MCF 10A (cell line): ENCODE results near the gene CELF4. TPM values are rescaled to one million over a fixed set of nuclear protein-coding genes. Genes with fewer than 3 reads are reported as not detected.

Experiments
- BruUV-seq: library from RNA; stranded (reverse); fragments of 400-500 nt; replicated peaks from 2 replicates; lab custom pipeline; 2021; lab: Mats Ljungman, UMichigan
- CTCF ChIA-PET: fragments of 300-600 bp; sonication (Branson Sonifier 250); formaldehyde crosslinking; extraction: SDS; loops from one replicate; lab custom pipeline; 2021; ENCODE audit warnings: antibody characterized with exemption, inconsistent platforms; lab: Yijun Ruan, JAX
- POLR2A ChIA-PET: fragments of 300-600, 350-650 bp; sonication (Branson Sonifier 250); formaldehyde crosslinking; extraction: SDS; loops from one replicate; lab custom pipeline; 2020; ENCODE audit warnings: antibody characterized with exemption, inconsistent platforms; lab: Yijun Ruan, JAX
- DNase-seq: peaks from one replicate; pipeline ENCODE4 v3.0.0-alpha.2; 2018; ENCODE audit not compliant: unreplicated experiment
- H3K27ac Mint-ChIP-seq: one replicate; pipeline ENCODE4 v1.8.0; 2022; ENCODE audit warnings: mild to moderate bottlenecking, low read depth, mixed read lengths; ENCODE audit not compliant: unreplicated experiment
- H3K27me3 Mint-ChIP-seq: one replicate; pipeline ENCODE4 v1.8.0; 2022; ENCODE audit warnings: mixed read lengths; ENCODE audit not compliant: insufficient read depth, unreplicated experiment
- H3K36me3 Mint-ChIP-seq: one replicate; pipeline ENCODE4 v1.8.0; 2022; ENCODE audit warnings: mild to moderate bottlenecking, moderate library complexity, mixed read lengths; ENCODE audit not compliant: insufficient read depth, unreplicated experiment
- H3K4me1 Mint-ChIP-seq: one replicate; pipeline ENCODE4 v1.8.0; 2022; ENCODE audit warnings: mixed read lengths; ENCODE audit not compliant: insufficient read depth, unreplicated experiment
- H3K4me3 Mint-ChIP-seq: one replicate; pipeline ENCODE4 v1.8.0; 2022; ENCODE audit warnings: mild to moderate bottlenecking, moderate library complexity, mixed read lengths; ENCODE audit not compliant: unreplicated experiment
- H3K9me3 Mint-ChIP-seq: one replicate; pipeline ENCODE4 v1.8.0; 2022; ENCODE audit warnings: mixed read lengths; ENCODE audit not compliant: unreplicated experiment
- intact Hi-C: fragments of 100-400 bp; cut with micrococcal nuclease; formaldehyde crosslinking; loops from 2 replicates; pipeline ENCODE4 v1.14.1; 2022
- total RNA-seq: library from RNA; stranded (reverse); gene quantifications from 2 replicates; pipeline ENCODE4 v1.2.3, GENCODE V29; 2022
- TF ChIP-seq, protein P1 (sequence below): fragments of 200-600 bp; IDR thresholded peaks from one replicate; pipeline ENCODE4 v1.8.0; 2022; ENCODE audit warnings: antibody characterized with exemption, mild to moderate bottlenecking; ENCODE audit not compliant: unreplicated experiment

The CELF4 gene
- total RNA-seq, 1 experiment from 2014 or later, result not detected

- no peak for DNase-seq
- Mint-ChIP-seq H3K27me3 (peaks cover 64% of the 10 kb centered on the region), H3K36me3 (no peaks in the 10 kb centered on the region), H3K27ac (no peak overlapping the region), H3K4me3 (no peak overlapping the region), H3K4me1 (peaks cover 3% of the 10 kb centered on the region), H3K9me3 (no peaks in the 10 kb centered on the region)
- intact Hi-C loops, result no loop called here
- CTCF ChIA-PET, result interaction anchor here (0.7 to 1.2 kb wide), 2 partner anchors 21 to 1791 kb away, joined by 3 to 4 read pairs; no protein-coding TSS in a partner anchor
- POLR2A ChIA-PET, result no interaction called here
- TF ChIP-seq, protein P1, sequence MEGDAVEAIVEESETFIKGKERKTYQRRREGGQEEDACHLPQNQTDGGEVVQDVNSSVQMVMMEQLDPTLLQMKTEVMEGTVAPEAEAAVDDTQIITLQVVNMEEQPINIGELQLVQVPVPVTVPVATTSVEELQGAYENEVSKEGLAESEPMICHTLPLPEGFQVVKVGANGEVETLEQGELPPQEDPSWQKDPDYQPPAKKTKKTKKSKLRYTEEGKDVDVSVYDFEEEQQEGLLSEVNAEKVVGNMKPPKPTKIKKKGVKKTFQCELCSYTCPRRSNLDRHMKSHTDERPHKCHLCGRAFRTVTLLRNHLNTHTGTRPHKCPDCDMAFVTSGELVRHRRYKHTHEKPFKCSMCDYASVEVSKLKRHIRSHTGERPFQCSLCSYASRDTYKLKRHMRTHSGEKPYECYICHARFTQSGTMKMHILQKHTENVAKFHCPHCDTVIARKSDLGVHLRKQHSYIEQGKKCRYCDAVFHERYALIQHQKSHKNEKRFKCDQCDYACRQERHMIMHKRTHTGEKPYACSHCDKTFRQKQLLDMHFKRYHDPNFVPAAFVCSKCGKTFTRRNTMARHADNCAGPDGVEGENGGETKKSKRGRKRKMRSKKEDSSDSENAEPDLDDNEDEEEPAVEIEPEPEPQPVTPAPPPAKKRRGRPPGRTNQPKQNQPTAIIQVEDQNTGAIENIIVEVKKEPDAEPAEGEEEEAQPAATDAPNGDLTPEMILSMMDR, result no peak
- BruUV-seq, result no TSS peak
Observed at GRCh38 chr18:37560003-37560402, 5.6 kb downstream of the CELF4 start.

DNA sequence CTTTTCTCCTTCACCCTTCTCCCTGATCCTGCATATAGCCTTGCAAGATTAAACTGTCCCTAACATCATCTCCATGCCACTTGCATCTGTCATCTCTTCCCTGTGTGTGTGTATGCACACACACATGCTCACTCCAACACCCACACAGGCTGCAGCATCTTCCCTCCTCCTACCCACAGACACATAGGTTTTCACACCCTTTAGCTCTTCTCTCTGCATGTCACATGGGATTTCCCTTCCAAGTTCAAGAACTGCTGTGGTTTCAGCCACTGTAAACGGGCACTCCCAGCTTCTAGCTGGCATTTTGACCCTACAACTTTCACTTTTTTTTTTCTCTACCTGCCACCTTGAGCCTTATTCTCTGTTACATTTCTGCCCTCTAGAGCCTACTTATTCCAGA lies 6.4 kb downstream of the CELF4 start:
- Mint-ChIP-seq H3K9me3 (no peaks in the 10 kb centered on the region), H3K27ac (no peak overlapping the region), H3K36me3 (no peaks in the 10 kb centered on the region), H3K27me3 (peaks cover 55% of the 10 kb centered on the region), H3K4me1 (no peaks in the 10 kb centered on the region), H3K4me3 (no peak overlapping the region)
- POLR2A ChIA-PET, result interaction anchor here (0.6 kb wide), 1 partner anchor 22 kb away, joined by 4 read pairs; no protein-coding TSS in a partner anchor
- BruUV-seq, result no TSS peak
- DNase-seq, result no peak
- intact Hi-C loops, result no loop called here
- CTCF ChIA-PET, result interaction anchor here (0.7 to 1.2 kb wide), 2 partner anchors 21 to 1792 kb away, joined by 3 to 4 read pairs; no protein-coding TSS in a partner anchor
- TF ChIP-seq, protein P1, result no peak

DNA sequence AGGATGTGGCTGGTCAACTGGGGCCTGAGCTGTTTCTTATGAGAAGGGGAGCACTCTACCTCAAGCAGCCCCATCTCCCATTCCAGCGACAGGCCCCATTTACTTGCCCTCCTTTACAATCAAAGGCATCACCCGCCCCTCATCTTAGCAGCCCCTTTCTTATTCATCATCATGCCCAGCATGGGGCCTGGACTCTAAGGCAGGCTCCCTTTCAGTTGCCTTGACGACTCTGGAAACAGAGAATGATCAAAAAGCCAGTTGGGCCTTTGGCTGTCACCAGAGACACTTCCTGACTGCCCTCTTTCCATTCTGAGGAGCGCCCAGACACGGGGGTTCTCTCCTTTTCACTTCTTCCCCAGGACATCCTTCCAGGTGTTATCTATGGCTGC lies 11.2 kb downstream of the CELF4 start:
- no peak for DNase-seq
- Mint-ChIP-seq H3K27me3 (peaks cover 14% of the 10 kb centered on the region), H3K4me3 (no peak overlapping the region), H3K4me1 (no peaks in the 10 kb centered on the region), H3K9me3 (no peaks in the 10 kb centered on the region), H3K36me3 (no peaks in the 10 kb centered on the region), H3K27ac (no peak overlapping the region)
- POLR2A ChIA-PET, result no interaction called here
- CTCF ChIA-PET, result no interaction called here
- no TSS peak for BruUV-seq
- TF ChIP-seq, protein P1, result no peak
- intact Hi-C loops, result no loop called here

GRCh38 chr18:37553633-37554398 lies 11.8 kb downstream of the CELF4 start:
- ChIA-PET POLR2A (no interaction called here), CTCF (no interaction called here)
- intact Hi-C loops, result no loop called here
- Mint-ChIP-seq H3K4me1 (no peaks in the 10 kb centered on the region), H3K4me3 (no peak overlapping the region), H3K27me3 (peaks cover 8% of the 10 kb centered on the region), H3K36me3 (no peaks in the 10 kb centered on the region), H3K27ac (no peak overlapping the region), H3K9me3 (no peaks in the 10 kb centered on the region)
- TF ChIP-seq, protein P1, result no peak
- no TSS peak for BruUV-seq
- no peak for DNase-seq
